Upper lobe of left lung (tissue), 4 donors: Measurements from ENCODE around the gene UNC13B.

ENCODE experiments used
- CTCF ChIP-seq, 6 experiments: fragments of 450-650 bp in 4 of 6; fragments of 200-600 bp in 2 of 6; sonication (generic) in 2 of 6; IDR thresholded peaks; one replicate each; pipeline ENCODE4 v1.5.1; 2016 to 2019; ENCODE audit warnings: antibody characterized with exemption in 6 of 6
- POLR2AphosphoS5 ChIP-seq, 2 donors: sonication (generic); formaldehyde crosslinking; IDR thresholded peaks; one replicate each; pipeline ENCODE4 v1.5.1; 2017; ENCODE audit warnings: antibody characterized with exemption in 2 of 2

- TF ChIP-seq CTCF (IDR thresholded peaks at IDR 0.05) (no peak), POLR2AphosphoS5 (IDR thresholded peaks at IDR 0.05) (no peak)
These were observed 116.0 kb downstream of the UNC13B start for GRCh38 chr9:35277628-35278359.
